Left renal cortex interstitium (tissue), 4 donors: ENCODE results near the gene HEYL. TPM values are rescaled to one million over a fixed set of nuclear protein-coding genes. Genes with fewer than 3 reads are reported as not detected.

Experiments
- DNase-seq, 4 donors: peaks; one replicate each; pipeline ENCODE4 v3.0.0-alpha.2; 2013; ENCODE audit warnings: low read depth in 4 of 4, low spot score in 2 of 4, missing footprints in 1 of 4
- polyA plus RNA-seq, 4 donors: library from polyadenylated mRNA; unstranded; fragments of 120-200 nt; gene quantifications; one replicate each; pipeline ENCODE4 v1.2.1, GENCODE V29; 2013; ENCODE audit not compliant: insufficient read length in 4 of 4

Gene HEYL
- polyA plus RNA-seq = 10 to 100 TPM; 21.6 to 24.5 (median 22.0) TPM

DNA sequence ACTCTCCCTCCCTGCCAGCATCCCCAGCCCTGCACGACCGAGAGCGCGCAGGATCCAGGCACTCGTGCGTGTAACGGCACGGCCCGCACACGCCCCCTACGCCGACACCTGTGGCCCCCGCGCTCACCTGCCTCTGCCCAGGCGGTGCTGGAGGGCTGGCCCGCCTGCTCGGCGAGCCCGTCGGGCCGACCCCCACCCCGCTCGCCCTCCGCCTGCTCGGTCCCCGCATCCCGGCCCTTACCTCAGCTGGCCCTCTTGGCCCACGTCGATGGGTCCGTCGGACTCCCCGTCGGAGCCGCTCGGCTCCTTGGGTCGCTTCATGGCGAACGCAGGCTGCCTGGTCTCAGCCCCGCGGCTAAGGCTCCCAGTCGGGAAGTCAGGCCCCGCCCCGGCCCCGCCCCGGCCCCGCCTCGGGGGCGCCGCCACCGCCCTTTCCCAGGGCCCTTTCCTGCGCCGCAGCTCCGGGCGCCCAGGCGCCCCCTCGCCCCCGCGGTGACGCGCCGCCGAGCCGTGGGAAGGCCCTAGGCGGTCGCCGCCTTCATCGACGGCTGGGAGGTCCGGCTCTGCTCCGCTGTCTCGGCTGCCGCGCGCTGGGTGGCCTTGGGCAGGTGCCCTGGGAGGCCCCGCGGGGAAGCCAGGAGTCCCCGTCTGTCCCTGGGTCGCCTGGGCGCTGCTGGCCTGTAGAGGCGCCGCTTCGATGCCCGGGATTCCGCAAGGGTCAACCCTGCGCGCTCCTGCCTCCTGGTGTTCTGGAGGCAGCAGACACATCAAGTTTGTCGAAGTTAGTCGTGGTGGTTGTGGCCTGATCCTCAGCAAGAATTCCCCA, at the start of gene HEYL:
Gene HEYL, minus strand, starts transcription at position 339 of the 826 bp plus-strand sequence. Its CDS starts 18 bp downstream, at position 321.
- DNase-seq = peak in 2 of 4 donors; percentile 46 to 55

DNA sequence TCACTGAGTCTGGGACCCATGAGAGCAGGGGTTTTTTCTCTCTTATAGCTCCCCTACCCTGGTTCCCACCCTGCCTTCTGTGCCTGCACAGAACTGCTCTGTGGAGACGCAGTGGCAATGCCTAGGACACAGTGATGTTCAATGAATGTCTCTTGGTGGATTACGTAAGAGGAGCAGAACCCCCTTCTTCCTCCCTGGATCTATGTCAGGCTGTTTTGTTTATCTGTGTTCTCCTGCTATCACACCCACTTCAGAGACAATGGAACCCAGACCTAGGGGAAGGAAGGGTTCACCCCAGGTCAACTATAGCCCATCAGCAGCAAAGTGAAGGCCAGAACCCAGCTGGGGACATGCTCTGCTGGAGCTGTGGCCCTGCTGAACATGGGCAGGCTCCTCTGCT, 49.8 kb upstream of the HEYL start:
- no peak for DNase-seq

DNA sequence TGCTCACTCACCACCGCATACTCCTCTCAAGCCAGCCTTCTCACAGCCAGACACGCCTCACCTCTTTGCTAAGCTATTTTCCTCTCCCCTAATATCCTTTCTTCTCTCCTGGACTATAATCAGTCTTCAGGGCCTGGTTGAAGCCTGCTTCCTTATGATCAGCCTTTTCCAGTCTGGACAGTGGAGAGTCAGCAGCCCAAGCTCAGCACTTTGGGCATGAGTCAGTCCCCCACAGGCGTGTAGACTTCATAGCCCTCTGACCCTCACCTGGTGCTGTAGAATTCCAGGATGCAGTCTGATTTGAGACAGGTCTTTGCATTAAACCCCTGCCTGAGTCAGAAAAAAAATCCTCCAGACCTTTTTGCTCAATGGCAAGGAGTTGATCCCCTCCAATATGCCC, 49.3 kb upstream of the HEYL start:
- no peak for DNase-seq

DNA sequence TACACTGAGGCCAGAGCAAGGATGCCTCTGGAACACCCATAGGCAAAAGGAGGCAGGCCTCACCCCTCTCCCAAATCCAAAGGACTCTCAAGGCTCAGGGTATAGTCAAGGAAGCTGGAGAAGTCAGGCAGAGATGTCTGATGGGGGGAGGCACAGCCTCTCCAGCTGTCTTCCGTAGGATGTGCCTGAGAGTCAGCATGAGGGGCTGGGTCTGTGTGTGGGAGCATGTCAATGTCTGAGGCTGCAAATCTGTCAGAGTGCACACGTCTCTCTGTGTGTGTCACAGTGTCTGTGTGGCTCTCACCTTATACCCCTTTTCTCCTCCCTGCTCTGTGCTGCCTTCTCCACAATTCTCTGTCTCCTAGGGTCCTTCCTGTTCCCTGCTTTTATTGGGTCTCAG, 47.8 kb upstream of the HEYL start:
- no peak for DNase-seq

DNA sequence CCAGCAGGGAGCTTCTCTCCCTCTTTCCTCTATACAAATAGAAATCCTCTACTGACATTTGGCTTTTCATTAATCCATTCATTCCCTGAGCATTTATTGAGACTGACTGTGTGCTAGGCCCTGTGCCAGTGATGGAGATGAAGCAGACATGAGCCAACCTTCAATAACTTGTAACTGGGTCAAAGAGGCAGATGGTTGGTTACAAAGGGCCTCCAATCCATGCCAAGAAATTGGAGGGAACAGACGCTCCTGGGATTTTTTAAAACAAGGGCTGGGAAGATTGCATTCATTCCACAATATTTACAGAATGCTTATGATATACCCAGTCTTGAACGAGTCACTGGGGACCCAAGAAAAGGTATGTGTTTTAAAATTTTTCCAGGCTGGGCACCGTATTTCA, 45.6 kb upstream of the HEYL start:
- no peak for DNase-seq

DNA sequence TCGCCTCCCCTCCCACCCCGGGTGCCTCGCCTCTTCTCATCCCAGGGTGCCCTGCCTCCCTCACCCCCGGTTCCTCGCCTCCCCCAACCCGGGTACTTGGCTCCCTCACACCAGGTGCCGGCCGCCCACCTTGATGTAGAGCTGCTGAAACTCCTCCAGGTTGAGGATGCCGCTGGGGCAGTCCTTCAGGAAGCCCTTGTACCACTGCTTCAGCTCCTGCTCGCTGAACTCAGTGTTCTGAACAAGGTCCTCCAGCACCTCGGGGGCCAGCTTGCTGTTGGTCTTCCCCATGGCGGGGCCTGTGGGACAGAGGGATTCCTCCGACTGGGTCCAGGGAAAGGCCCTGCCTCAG, 44.8 kb upstream of the HEYL start:
- DNase-seq = no peak

DNA sequence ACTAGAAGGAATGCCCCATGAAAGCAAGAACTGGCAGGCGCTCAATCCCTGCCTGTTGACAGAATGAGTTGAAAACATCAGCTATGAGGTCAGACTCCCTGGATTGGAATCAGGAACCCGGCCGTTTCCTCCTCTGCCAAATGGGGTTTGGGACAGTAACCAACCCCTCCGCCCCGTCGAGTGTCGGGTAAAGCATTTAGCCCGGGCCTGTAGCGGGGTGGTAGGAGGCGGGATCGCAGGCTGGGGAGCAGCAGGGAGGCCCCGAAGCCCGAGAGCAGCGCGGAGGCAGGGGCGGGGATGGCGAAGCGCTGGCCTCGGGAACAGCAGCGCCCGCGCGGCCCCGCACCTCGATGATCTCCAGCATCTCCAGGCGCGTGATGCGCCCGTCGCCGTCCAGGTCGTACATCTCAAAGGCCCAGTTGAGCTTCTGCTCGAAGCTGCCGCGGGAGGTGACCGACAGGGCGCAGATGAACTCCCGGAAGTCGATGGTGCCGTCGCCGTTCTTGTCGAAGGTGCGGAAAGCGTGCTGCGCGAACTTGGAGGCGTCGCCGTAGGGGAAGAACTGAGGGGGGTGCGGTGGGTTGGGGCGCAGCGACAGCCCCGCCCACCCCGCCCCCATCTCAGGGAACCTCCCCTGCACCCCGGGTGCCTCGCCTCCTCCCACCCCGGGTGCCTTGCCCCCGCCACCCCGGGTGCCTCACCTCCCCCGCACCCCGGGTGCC, 44.3 kb upstream of the HEYL start:
- no peak for DNase-seq

DNA sequence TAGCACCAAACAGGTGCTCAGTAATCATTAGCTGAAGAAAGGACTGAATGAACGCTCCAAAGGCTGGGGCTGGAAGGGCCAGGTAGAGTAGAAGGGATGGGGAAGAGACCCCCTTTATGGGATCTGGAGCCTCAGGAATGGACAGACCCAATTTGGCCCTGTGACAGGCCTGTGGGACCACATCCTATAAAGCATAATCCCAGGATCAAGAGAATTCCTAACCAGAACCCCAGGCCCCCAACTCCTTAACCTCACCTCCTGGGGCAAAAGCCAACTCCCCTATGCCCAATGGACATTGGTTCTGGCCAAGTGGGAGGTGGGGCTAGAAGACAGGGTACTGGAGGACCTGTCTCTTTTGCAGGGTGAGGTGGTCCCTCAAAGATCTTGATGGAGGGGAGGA, 42.6 kb upstream of the HEYL start:
- no peak for DNase-seq

DNA sequence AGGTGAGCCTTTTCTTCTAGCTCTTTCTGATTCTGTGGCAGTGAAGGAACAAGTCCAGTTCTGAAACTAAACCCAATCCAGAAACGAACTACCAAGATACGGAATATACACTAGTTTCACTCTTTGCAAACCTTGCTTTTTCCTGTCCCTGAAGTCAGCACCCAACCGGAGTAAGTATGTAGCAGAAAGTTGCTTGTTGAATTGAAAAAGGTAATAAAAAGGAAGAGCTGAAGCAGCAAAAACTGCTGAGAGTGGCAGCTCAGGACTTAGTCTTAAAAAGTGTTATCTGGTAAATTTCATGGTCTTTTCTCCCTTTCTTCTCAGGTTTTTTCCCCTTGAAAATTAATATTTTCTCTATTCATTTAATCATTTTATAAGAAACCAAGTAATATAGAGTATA, 41.9 kb upstream of the HEYL start:
- DNase-seq = no peak

DNA sequence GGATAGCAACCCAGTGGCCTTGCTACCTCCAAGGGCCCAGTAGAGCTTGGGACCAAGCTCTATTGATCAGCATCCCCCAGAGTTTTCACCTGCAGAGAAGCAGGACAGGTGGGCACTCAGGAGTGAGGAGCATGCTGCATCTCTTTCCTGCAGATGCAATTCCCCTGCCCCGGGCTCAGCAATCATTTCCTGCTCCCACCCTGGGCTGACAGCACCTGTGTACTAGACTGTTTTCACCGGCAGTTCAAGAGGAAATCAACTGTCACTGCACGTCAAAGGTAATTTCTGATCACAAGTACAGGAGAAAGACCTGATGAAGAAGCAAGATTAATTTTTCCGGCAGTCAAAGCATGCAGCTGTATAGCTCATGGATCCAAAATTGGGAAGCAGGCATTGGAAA, 41.3 kb upstream of the HEYL start:
- no peak for DNase-seq

DNA sequence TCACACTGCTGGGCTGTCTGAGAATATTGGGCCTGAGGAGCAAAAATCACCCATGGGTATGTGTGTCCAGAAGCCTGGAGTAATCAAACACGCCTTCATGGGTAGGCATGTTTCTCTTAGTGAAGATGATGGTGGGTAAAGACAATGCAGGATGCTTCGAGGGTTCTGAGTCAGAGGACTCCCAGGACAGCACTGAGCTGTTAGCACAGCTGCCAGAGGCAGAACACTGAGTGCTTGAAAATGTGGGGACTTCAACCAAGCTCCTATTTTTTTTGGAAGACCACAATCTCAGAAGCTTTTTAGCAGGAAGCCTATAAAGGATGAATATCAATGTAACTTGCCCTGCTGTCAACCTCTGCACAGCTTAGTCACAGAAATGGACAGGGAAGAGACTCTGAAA, 40.4 kb upstream of the HEYL start:
- no peak for DNase-seq

DNA sequence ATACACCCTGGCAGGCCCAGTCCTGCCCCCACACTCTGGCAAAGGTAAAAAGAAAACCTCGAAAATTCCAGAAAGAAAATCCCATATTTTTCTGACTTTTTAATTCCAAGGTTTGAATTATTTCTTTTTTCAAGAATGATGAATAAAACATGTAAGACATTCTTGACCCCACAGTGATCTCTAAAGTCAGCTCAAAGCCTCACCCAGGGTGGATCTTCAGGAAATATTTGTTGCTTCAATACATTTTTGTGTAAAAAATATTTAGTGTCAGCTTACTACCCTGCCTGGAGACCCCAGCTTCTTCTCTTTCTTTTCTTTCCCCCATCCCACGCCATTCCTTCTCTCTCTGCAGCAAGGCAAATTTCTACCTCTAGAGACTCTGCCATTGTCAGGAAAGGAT, 39.4 kb upstream of the HEYL start:
- no peak for DNase-seq

DNA sequence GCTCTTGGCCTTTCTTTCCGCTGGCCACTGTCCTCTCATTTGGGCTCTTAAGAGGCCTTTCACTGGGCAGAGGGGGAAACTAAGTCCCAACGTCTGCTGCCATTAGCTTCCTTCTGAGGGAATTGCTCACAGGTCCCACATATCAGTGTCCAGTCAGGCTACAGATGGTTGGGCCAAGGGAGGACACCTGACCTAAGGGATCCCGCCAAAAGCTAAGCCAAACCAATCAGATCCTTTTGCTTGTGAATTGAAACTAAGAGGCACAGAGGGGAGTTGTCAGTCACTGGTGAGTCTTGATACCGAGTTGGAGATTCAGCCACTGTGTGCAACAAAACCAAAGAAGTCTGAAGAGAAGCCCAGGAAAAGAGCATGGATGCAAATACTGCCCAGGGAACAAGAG, 38.2 kb upstream of the HEYL start:
- no peak for DNase-seq

DNA sequence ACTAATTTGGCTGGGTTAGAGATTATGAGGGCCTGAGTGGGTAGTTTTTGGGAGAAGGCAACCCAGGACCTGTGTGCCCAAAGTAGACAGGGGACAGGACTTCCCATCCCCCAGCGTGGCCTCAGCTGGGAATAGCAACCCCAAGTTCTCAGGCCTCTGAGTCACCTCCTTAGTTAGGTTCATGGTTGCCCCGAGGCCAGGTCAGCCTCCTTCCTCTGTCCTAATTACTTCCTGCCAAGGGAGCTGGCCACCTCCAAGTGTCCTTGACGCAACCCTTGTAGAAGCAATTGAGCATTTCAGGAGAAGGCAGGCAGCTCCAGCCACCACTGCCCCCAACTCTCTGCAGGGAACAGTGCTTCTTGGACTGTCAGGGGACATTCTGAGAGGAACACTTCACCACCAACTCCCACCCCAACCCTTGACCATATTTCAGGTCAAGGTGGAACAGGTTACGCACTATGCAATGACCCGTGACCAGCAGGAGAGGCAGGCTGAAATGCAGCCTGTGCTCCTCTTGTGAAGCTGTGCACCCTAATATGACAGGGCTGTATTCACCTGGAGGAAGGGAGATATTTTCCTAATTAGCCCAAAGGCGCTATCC, 37.6 kb upstream of the HEYL start:
- DNase-seq = no peak

DNA sequence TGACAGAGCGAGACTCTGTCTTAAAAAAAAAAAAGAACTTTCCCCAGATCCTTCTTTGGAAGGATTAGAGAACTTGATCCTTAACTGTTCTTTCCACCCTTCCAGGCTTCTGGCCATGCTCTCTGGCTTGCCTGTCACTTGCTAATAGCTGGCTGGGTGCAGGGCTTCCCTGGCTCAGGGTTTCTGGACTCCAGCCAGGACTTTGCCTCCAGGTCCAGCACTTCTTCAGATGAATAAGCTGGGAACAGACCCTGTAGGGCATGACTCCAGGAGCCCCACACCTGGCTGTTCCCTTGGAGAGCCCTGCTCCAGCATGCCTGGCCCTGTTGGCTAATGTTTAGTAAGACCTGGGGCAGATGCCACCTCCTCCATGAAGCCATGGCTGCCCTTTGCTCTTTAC, 35.8 kb upstream of the HEYL start:
- no peak for DNase-seq

DNA sequence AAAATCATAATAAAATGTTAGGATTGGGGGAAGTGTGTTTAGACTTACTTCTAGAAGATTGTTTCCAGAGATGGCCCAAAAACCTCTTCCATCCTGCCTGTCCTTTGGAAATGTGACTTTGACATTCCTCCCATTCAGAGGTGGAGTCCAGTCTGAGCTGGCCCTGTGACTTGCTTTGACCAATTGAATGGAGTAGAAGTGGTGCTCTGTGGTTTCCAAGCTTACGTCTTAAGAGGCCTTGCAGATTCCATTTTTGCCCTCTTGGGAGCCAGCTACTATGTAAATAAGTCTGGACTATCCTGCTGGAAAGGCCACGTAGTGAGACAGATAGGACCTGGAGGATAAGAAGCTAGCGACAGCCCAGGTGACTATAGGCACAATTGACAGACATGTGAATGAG, 33.8 kb upstream of the HEYL start:
- no peak for DNase-seq

DNA sequence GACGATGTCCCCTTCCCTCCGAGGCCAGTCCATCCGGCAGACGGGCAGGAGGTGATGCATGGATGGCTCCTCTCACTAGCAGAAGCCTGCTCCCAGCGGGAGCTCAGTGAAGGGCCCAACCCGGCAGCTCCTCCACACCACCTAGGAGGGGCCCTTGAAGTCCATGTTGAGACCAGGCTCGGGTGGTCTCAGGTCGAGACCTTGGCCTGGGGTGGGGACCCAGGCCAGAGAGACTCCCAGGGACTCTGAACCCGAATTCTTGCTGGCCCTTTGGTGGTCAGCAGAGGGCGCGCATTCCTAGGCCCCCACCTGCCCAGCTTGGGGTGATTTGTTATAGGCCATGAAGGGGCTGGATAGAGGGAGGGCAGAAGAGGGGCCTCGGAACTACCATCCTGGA, 33.1 kb upstream of the HEYL start:
- DNase-seq = no peak

DNA sequence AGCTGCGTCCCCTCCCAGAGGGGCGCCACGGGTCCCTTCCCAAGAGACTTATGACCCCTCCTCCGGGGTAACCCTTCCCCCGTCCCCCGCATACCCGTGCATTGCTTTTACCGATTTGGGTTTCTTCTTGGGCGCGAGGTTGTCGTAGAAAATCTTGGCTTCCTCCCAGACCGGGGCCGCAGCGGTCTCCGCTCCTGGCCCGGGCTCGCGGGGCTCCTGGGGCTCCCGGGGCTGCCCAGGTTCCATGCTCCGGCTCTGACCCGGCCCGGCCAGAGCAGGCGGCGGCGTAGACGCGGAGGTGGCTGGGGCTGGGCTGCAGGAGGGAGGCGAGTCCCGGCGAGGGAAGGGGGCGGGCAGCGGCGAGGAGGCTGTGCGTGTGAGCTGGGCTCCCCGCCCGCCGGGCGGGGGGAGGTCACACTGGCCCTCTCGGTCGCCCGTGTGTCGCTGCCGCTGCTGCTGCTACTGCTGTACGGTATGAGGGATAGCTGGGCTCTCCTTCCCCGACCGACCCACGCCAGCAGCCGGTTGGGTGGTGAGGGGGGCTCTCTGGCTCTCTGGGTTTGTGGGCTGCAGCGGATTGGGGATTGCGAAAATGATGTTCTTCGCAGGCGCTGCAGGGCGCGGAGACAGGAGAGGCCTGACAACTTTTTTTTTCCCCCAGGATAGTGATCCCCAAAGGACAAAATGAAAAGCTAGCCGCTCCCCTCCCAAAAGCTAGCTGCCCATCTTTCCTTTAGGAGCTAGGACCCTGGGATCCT, 32.5 kb upstream of the HEYL start, which contains the start of gene NT5C1A:
Gene NT5C1A, minus strand, starts transcription at position 315 of the 758 bp plus-strand sequence. Its CDS starts 69 bp downstream, at position 246.
- DNase-seq = no peak

DNA sequence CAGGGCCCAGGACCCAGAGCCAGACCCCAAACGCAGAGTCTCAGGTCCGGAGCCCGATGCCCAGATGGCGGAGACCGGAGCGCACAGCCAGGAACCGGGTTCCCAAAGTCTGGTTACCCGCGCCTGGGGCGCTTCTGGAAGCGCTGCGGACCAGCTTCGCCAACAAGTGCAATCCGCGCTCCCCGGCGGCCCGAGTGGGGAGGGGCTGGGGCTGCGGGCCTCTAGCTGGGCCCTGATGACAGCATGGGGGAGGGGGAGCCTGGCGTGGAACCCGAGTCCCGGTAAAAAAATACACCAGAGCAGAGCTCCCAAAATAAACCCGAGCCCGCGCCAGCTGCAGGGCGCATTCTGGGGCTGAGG, 32.0 kb upstream of the HEYL start:
- no peak for DNase-seq

DNA sequence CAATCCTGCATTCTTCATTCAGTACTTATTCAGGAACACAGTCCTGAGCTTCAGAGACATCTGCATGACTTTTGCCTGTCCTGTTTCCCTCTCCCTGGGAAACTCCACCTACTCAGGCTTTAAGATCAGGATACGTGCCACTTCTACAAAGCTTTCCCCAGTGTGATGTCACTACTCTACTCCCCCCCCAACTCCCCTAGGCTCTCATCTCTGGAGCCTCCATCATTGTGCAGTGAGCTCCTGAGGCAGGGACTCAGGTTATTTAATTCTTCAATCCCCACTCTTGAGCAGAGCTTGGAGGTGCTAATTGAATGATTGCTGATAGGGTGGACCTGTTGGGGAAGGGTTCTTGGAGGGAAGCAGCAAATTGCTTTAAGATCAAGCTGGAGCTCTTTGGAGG, 31.2 kb upstream of the HEYL start:
- DNase-seq = no peak

DNA sequence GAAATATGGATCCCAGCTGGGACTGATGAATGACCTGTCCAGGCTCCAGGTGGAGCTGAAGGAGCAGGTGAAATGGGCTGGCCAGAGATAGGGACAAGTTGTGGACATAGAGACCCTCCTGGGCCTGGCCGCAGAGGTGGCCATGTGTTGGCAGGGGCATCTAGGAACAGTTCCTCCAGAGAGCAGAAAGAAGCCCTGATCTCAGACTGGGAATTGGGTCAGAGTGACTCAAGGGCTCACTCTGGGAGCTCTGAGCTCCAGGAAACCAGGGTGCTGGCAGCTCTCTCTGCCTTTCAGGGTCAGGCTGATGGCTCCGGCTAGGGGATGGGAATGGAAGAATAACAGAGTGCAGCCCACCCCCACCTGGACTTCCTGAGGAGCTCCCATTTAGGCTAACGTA, 29.5 kb upstream of the HEYL start:
- DNase-seq = no peak
